GM18505 (cell line): ENCODE measurements around the gene KLK10.
"Not testable (repeated sequence)": the region's sequence is repeated elsewhere in the genome, so short reads cannot be mapped to it uniquely, and the experiment has no call there.

Experiments used
- ATAC-seq: cut with Tn5 transposase; IDR thresholded peaks from one replicate; pipeline ENCODE4 v1.9.1; 2021; ENCODE audit not compliant: unreplicated experiment
- POLR2A ChIP-seq: IDR thresholded peaks from 4 replicates; pipeline ENCODE4 v1.6.1; 2011; ENCODE audit warnings: borderline replicate concordance; ENCODE audit not compliant: insufficient read depth, insufficient read length; ENCODE audit errors: extremely low read depth

Gene KLK10

GRCh38 chr19:50978772-50979390 lies 40.6 kb downstream of the KLK10 start:
- ATAC-seq = no peak
- no peak for TF ChIP-seq POLR2A

- no peak for ATAC-seq
- TF ChIP-seq POLR2A = no peak
Measured at GRCh38 chr19:50977626-50978025, 41.9 kb downstream of the KLK10 start.

GRCh38 chr19:50975766-50976165 lies 43.7 kb downstream of the KLK10 start:
- no peak for TF ChIP-seq POLR2A
- ATAC-seq = no peak

GRCh38 chr19:50974702-50975556 lies 44.6 kb downstream of the KLK10 start:
- ATAC-seq = no peak
- no peak for TF ChIP-seq POLR2A

GRCh38 chr19:50972795-50973376 lies 46.6 kb downstream of the KLK10 start:
- no peak for ATAC-seq
- no peak for TF ChIP-seq POLR2A

GRCh38 chr19:50969810-50970209 lies 49.7 kb downstream of the KLK10 start:
- not testable (repeated sequence) for ATAC-seq

GRCh38 chr19:50969413-50969760 lies 50.1 kb downstream of the KLK10 start, which contains the start of gene KLK6:
TSS of gene KLK6 (minus strand) at chr19:50969591. CDS start at chr19:50968104, 1,487 bp downstream.
- no peak for ATAC-seq
- TF ChIP-seq POLR2A = no peak

- TF ChIP-seq POLR2A = no peak
- no peak for ATAC-seq
Measured at GRCh38 chr19:50968716-50969412, 50.6 kb downstream of the KLK10 start.

GRCh38 chr19:50967929-50968715 lies 51.4 kb downstream of the KLK10 start:
- no peak for TF ChIP-seq POLR2A
- no peak for ATAC-seq

GRCh38 chr19:50964266-50964665 lies 55.2 kb downstream of the KLK10 start:
- no peak for TF ChIP-seq POLR2A
- no peak for ATAC-seq

- no peak for TF ChIP-seq POLR2A
- ATAC-seq = no peak
Measured at GRCh38 chr19:50963381-50963780, 56.1 kb downstream of the KLK10 start.
